CD14-positive monocyte (primary cell): ENCODE measurements around the gene RBFOX2. TPM values are rescaled to one million over a fixed set of nuclear protein-coding genes. Genes with fewer than 3 reads are reported as not detected.

Experiments
- DNase-seq, 3 donors: peaks; one replicate each; pipeline ENCODE4 v3.0.0-alpha.2; 2011 to 2022
- H2AFZ ChIP-seq: 2 replicates; pipeline ENCODE4 v1.6.0; 2012; ENCODE audit warnings: mild to moderate bottlenecking, low read depth, low read length, inconsistent platforms; ENCODE audit not compliant: insufficient read depth, poor library complexity, severe bottlenecking
- H3K27ac ChIP-seq, 2 donors: 1 replicate in 1 of 2; 2 replicates in 1 of 2; pipeline ENCODE4 v1.5.1; 2012 to 2013; ENCODE audit warnings: low read length in 2 of 2, control low read depth in 1 of 2, inconsistent platforms in 1 of 2, low read depth in 1 of 2, mild to moderate bottlenecking in 1 of 2
- H3K27me3 ChIP-seq, 2 donors: one replicate each; pipeline versions ENCODE4 v1.6.0 to v1.6.1; 2011 to 2013; ENCODE audit warnings: low read length in 2 of 2; ENCODE audit not compliant: control insufficient read depth in 2 of 2, insufficient read depth in 2 of 2
- H3K36me3 ChIP-seq, 2 donors: replicated peaks in 1 of 2; 1 replicate in 1 of 2; 2 replicates in 1 of 2; pipeline versions ENCODE4 v1.5.1 to v1.6.1; 2012 to 2013; ENCODE audit warnings: low read length in 2 of 2, control low read depth in 1 of 2, inconsistent platforms in 1 of 2, mild to moderate bottlenecking in 1 of 2; ENCODE audit not compliant: insufficient read depth in 2 of 2, control insufficient read depth in 1 of 2
- H3K4me1 ChIP-seq, 2 donors: 1 replicate in 1 of 2; 2 replicates in 1 of 2; pipeline versions ENCODE4 v1.5.1 to v1.6.1; 2012 to 2013; ENCODE audit warnings: low read length in 2 of 2, control low read depth in 1 of 2, inconsistent platforms in 1 of 2, mild to moderate bottlenecking in 1 of 2, moderate library complexity in 1 of 2; ENCODE audit not compliant: insufficient read depth in 2 of 2, control insufficient read depth in 1 of 2
- H3K4me2 ChIP-seq: replicated peaks from 2 replicates; pipeline ENCODE3; 2012; ENCODE audit warnings: low read length, moderate library complexity, mild to moderate bottlenecking; ENCODE audit not compliant: poor library complexity, severe bottlenecking; ENCODE audit errors: extremely low read depth
- H3K4me3 ChIP-seq, 3 experiments: fragments of 200-600 bp in 1 of 3; sonication (generic) in 1 of 3; replicated peaks in 1 of 3; 1 replicate in 2 of 3; 2 replicates in 1 of 3; pipeline ENCODE4 v1.5.1; 2011 to 2013; ENCODE audit warnings: low read length in 3 of 3, mild to moderate bottlenecking in 3 of 3, control low read depth in 2 of 3, low read depth in 2 of 3, inconsistent platforms in 1 of 3, moderate library complexity in 1 of 3
- H3K79me2 ChIP-seq: 2 replicates; pipeline ENCODE4 v1.6.0; 2012; ENCODE audit warnings: mild to moderate bottlenecking, control low read depth, inconsistent platforms, low read length, moderate library complexity; ENCODE audit not compliant: insufficient read depth
- H3K9ac ChIP-seq: 2 replicates; pipeline ENCODE4 v1.6.0; 2017; ENCODE audit warnings: low read length, mild to moderate bottlenecking; ENCODE audit not compliant: insufficient read depth, poor library complexity, severe bottlenecking
- H3K9me3 ChIP-seq, 2 donors: replicated peaks in 1 of 2; 1 replicate in 1 of 2; 2 replicates in 1 of 2; pipeline versions ENCODE4 v1.5.1 to v1.6.1; 2012 to 2013; ENCODE audit warnings: low read length in 2 of 2, control low read depth in 1 of 2; ENCODE audit not compliant: control insufficient read depth in 1 of 2, insufficient read depth in 1 of 2
- H4K20me1 ChIP-seq: 2 replicates; pipeline ENCODE4 v1.6.0; 2012; ENCODE audit warnings: mild to moderate bottlenecking, low read length, control low read depth, moderate library complexity; ENCODE audit not compliant: insufficient read depth
- H3K27ac Mint-ChIP-seq, 7 donors: one replicate each; pipeline ENCODE4 v1.8.0; 2020; ENCODE audit warnings: mild to moderate bottlenecking in 7 of 7, mixed read lengths in 7 of 7, moderate library complexity in 6 of 7, inconsistent platforms in 2 of 7
- H3K27me3 Mint-ChIP-seq, 3 donors: one replicate each; pipeline ENCODE4 v1.8.0; 2021 to 2022; ENCODE audit warnings: low read depth in 3 of 3, mild to moderate bottlenecking in 3 of 3, mixed read lengths in 3 of 3, moderate library complexity in 3 of 3, inconsistent platforms in 1 of 3
- H3K36me3 Mint-ChIP-seq, 2 donors: one replicate each; pipeline ENCODE4 v1.8.0; 2020; ENCODE audit warnings: mixed read lengths in 2 of 2, inconsistent platforms in 1 of 2, mild to moderate bottlenecking in 1 of 2
- H3K4me1 Mint-ChIP-seq: one replicate; pipeline ENCODE4 v1.8.0; 2020; ENCODE audit warnings: mild to moderate bottlenecking, mixed read lengths
- H3K4me3 Mint-ChIP-seq, 2 donors: one replicate each; pipeline ENCODE4 v1.8.0; 2020; ENCODE audit warnings: mild to moderate bottlenecking in 2 of 2, mixed read lengths in 2 of 2, moderate library complexity in 1 of 2
- H3K9me3 Mint-ChIP-seq, 7 donors: one replicate each; pipeline ENCODE4 v1.8.0; 2020 to 2022; ENCODE audit warnings: mixed read lengths in 7 of 7, mild to moderate bottlenecking in 6 of 7, moderate library complexity in 6 of 7, inconsistent platforms in 2 of 7
- WGBS: methylation state at CpG from one replicate; pipeline ENCODE4 v1.1.5; 2013; ENCODE audit warnings: missing lambda C conversion rate; ENCODE audit not compliant: insufficient coverage; 5-methylcytosine and 5-hydroxymethylcytosine counted together
- intact Hi-C, 2 donors: fragments of 100-400 bp; cut with micrococcal nuclease; formaldehyde crosslinking; loops; one replicate each; pipeline versions ENCODE4 v1.15.0 to v1.15.1; 2023
- polyA plus RNA-seq, 3 donors: library from polyadenylated mRNA; depleted of rRNA in 1 of 3; unstranded in 2 of 3; stranded (reverse) in 1 of 3; fragments of 300-500 nt in 2 of 3; fragments of >200 nt in 1 of 3; fragmentation: Illumina TruSeq in 2 of 3; gene quantifications; 1 replicate in 2 of 3; 2 replicates in 1 of 3; pipeline ENCODE4 v1.2.3, GENCODE V29; 2012 to 2021
- TF ChIP-seq, protein P1 (sequence below): fragments of 200-600 bp; IDR thresholded peaks from one replicate; pipeline ENCODE4 v1.8.0; 2022; ENCODE audit warnings: antibody characterized with exemption, mild to moderate bottlenecking

The RBFOX2 gene
- polyA plus RNA-seq, 3 donors: not detected

DNA sequence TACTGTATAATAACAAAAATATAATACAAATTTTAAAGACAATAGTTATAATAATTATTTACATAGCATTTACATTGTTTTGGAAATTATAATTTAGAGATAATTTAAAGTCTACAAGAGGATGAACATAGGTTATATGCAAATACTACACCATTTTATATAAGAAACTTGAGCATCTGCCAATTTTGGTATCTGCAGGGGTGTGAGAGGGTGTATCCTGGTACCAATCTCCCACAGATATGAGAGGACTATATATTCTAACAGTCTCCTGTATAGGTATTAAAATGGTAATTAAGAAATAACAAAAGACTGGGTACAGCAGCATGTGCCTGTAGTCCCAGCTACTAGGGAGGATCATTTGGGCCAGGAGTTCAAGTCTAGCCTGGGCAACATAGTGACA, 176.5 kb downstream of the RBFOX2 start:
- no peaks in the 10 kb centered on the region for H3K36me3 ChIP-seq
- H3K9me3 Mint-ChIP-seq: no peaks in the 10 kb centered on the region
- no peak overlapping the region for H3K4me3 Mint-ChIP-seq
- no peaks in the 10 kb centered on the region for H3K79me2 ChIP-seq
- no peak overlapping the region for H2AFZ ChIP-seq
- H3K36me3 Mint-ChIP-seq: no peaks in the 10 kb centered on the region
- no peak overlapping the region for H3K4me3 ChIP-seq
- no peak overlapping the region for H3K4me2 ChIP-seq
- no peak overlapping the region for H3K27ac ChIP-seq
- no peaks in the 10 kb centered on the region for H3K4me1 Mint-ChIP-seq
- intact Hi-C loops: no loop called here
- H3K27me3 Mint-ChIP-seq: peaks cover 0 to 2% (median 0%) of the 10 kb centered on the region in 3 donors
- H3K4me1 ChIP-seq: no peaks in the 10 kb centered on the region
- TF ChIP-seq, protein P1, sequence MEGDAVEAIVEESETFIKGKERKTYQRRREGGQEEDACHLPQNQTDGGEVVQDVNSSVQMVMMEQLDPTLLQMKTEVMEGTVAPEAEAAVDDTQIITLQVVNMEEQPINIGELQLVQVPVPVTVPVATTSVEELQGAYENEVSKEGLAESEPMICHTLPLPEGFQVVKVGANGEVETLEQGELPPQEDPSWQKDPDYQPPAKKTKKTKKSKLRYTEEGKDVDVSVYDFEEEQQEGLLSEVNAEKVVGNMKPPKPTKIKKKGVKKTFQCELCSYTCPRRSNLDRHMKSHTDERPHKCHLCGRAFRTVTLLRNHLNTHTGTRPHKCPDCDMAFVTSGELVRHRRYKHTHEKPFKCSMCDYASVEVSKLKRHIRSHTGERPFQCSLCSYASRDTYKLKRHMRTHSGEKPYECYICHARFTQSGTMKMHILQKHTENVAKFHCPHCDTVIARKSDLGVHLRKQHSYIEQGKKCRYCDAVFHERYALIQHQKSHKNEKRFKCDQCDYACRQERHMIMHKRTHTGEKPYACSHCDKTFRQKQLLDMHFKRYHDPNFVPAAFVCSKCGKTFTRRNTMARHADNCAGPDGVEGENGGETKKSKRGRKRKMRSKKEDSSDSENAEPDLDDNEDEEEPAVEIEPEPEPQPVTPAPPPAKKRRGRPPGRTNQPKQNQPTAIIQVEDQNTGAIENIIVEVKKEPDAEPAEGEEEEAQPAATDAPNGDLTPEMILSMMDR: no peak
- H3K27ac Mint-ChIP-seq: no peak overlapping the region
- no peak for DNase-seq
- no peaks in the 10 kb centered on the region for H3K27me3 ChIP-seq
- no peaks in the 10 kb centered on the region for H3K9me3 ChIP-seq
- no peak overlapping the region for H3K9ac ChIP-seq
- H4K20me1 ChIP-seq: no peaks in the 10 kb centered on the region

DNA sequence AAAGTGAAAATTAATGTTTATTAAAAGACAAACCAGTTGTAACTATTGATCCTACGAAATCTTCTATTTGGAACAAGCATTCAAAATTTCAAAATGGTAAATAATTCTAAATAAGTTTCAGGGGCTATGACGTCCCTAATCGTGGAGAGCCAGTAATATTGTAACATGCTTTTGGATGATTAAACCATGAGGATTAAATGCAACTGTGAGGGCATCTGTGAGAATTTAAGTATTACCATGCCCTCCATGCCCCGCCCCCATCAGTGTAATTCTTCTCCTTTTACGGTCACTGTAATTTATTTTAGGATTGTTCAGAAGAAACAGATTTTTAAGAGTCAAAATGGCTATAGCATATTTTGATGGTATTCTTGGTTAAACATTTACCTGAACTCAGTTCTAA, 177.8 kb downstream of the RBFOX2 start:
- Mint-ChIP-seq H3K4me1 (no peaks in the 10 kb centered on the region), H3K27me3 (peaks cover 0 to 3% (median 0%) of the 10 kb centered on the region in 3 donors), H3K27ac (no peak overlapping the region), H3K36me3 (no peaks in the 10 kb centered on the region), H3K9me3 (no peaks in the 10 kb centered on the region), H3K4me3 (no peak overlapping the region)
- H3K9ac ChIP-seq: no peak overlapping the region
- no peaks in the 10 kb centered on the region for H3K79me2 ChIP-seq
- DNase-seq: no peak
- H2AFZ ChIP-seq: no peak overlapping the region
- intact Hi-C loops: no loop called here
- H4K20me1 ChIP-seq: no peaks in the 10 kb centered on the region
- no peak overlapping the region for H3K4me2 ChIP-seq
- TF ChIP-seq, protein P1: no peak
- H3K4me3 ChIP-seq: no peak overlapping the region
- H3K4me1 ChIP-seq: no peaks in the 10 kb centered on the region
- no peaks in the 10 kb centered on the region for H3K9me3 ChIP-seq
- no peaks in the 10 kb centered on the region for H3K36me3 ChIP-seq
- H3K27ac ChIP-seq: no peak overlapping the region
- no CpG with 5 or more reads among the region's 5 CpGs for WGBS
- no peaks in the 10 kb centered on the region for H3K27me3 ChIP-seq
